Measurements from ENCODE around the gene FAM3A. TPM values are rescaled to one million over a fixed set of nuclear protein-coding genes. Genes with fewer than 3 reads are reported as not detected.

FAM3A gene
- total RNA-seq, 2 donors from 2014 or later = 23.6 to 24.3 TPM

DNA sequence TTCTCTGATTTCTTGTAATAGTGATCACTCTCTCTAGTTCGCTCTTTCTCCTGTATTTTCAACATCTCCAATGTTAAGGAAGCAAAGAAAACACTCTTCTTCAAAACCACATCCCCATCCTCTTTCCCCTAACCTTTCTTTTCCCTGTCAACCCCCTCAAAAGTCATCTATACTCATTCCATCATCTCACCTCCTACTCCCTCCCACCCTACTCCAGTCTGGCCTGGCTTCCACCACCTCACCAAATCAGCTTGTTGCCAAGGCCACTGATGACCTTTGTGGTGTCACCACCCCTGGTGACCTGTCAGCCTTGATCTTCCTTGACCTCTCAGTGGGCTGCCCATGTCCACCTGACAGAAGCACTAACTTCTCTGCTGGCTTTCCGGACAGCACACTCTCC lies 2.3 kb downstream of the FAM3A start:
- H3K27ac ChIP-seq (ENCODE audit: low read depth, low read length) = no peak overlapping the region
- Mint-ChIP-seq H3K9me3 (peaks cover 64% of the 10 kb centered on the region), H3K4me3 (no peak overlapping the region), H3K4me1 (peaks cover 11% of the 10 kb centered on the region), H3K27ac (no peak overlapping the region), H3K36me3 (ENCODE audit: low read depth) (peaks cover 26% of the 10 kb centered on the region), H3K27me3 (ENCODE audit: insufficient read depth) (no peaks in the 10 kb centered on the region)
- DNase-seq = no peak
- WGBS, 2 experiments (ENCODE audit: insufficient coverage in 1 of 2, insufficient read length in 1 of 2) = 98 to 100% methylated on average over 1 to 2 of the region's 2 CpGs
- no peaks in the 10 kb centered on the region for H3K4me1 ChIP-seq (ENCODE audit: control insufficient read depth, insufficient read depth, low read length)
- no peak overlapping the region for H3K4me3 ChIP-seq (ENCODE audit: low read length)
- no peak for TF ChIP-seq CTCF (conservative IDR thresholded peaks at IDR 0.05)
- no peak overlapping the region for H3K9ac ChIP-seq (ENCODE audit: extremely low read depth, low read length, poor library complexity, severe bottlenecking)
- H3K27me3 ChIP-seq (ENCODE audit: control insufficient read depth, insufficient read depth, low read length, poor library complexity, severe bottlenecking) = no peaks in the 10 kb centered on the region
- H3K9me3 ChIP-seq (ENCODE audit: control insufficient read depth, low read length) = peaks cover 3% of the 10 kb centered on the region
- H3K36me3 ChIP-seq (ENCODE audit: control insufficient read depth, insufficient read depth, low read length) = peaks cover 8% of the 10 kb centered on the region

DNA sequence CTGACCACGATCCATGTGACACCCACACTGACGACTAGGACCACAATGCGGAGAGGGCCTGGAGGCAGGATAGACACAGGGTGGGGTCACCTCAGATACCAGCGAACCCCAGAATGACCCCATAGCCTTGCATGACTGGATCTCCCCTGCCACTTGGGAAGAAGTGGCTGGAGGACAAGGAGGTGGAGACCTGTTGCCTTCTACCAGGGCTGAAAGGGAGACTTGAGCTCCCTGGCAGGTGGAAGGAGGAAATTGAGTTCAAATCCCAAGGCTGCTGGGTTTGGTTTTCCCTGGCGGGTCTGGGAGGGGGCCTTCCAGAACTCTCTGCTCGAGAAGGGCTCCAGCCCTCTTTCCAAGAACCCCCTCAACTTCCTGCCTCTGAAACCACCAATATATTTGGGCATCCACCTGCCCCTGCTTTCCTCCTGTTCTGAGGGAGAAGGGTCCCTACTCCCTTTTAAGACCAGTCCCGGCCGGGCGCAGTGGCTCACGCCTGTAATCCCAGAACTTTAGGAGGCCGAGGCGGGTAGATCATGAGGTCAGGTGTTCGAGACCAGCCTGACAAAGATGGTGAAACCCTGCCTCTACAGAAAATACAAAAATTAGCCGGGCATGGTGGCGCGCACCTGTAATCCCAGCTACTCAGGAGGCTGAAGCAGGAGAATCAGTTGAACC lies 3.0 kb downstream of the FAM3A start:
- H3K4me1 Mint-ChIP-seq = peaks cover 8% of the 10 kb centered on the region
- no peaks in the 10 kb centered on the region for H3K27me3 Mint-ChIP-seq (ENCODE audit: insufficient read depth)
- Histone ChIP-seq H3K27ac (ENCODE audit: low read depth, low read length) (no peak overlapping the region), H3K9me3 (ENCODE audit: control insufficient read depth, low read length) (peaks cover 3% of the 10 kb centered on the region), H3K9ac (ENCODE audit: extremely low read depth, low read length, poor library complexity, severe bottlenecking) (no peak overlapping the region), H3K27me3 (ENCODE audit: control insufficient read depth, insufficient read depth, low read length, poor library complexity, severe bottlenecking) (no peaks in the 10 kb centered on the region), H3K36me3 (ENCODE audit: control insufficient read depth, insufficient read depth, low read length) (peaks cover 8% of the 10 kb centered on the region), H3K4me3 (ENCODE audit: low read length) (no peak overlapping the region), H3K4me1 (ENCODE audit: control insufficient read depth, insufficient read depth, low read length) (no peaks in the 10 kb centered on the region)
- no peak overlapping the region for H3K4me3 Mint-ChIP-seq
- TF ChIP-seq CTCF (conservative IDR thresholded peaks at IDR 0.05) = no peak
- H3K9me3 Mint-ChIP-seq = peaks cover 66% of the 10 kb centered on the region
- peaks cover 28% of the 10 kb centered on the region for H3K36me3 Mint-ChIP-seq (ENCODE audit: low read depth)
- no peak for DNase-seq
- no peak overlapping the region for H3K27ac Mint-ChIP-seq
- 92% methylated on average over 10 to 16 of the region's 16 CpGs for WGBS, 2 experiments (ENCODE audit: insufficient coverage in 1 of 2, insufficient read length in 1 of 2)

DNA sequence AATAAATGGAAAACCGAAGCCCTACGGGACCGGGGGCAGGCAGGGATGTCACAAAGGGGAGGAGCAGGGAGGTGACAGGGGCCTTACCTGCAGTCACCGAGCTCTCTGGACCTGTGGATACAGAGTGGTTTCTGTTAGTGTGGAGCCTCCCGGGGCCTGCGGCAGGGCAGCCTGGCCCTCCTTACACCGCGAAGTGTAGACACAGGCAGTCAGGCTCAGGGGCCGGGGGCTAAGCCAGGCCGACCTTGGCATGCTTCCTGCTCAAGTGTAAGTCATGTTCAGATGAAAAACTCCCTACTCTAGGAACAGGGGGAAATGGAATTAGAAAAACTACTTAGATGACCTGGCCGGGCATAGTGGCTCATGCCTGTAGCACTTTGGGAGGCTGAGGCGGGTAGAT lies 4.3 kb downstream of the FAM3A start:
- H3K4me1 Mint-ChIP-seq = peaks cover 5% of the 10 kb centered on the region
- H3K9me3 ChIP-seq (ENCODE audit: control insufficient read depth, low read length) = peaks cover 3% of the 10 kb centered on the region
- peaks cover 60% of the 10 kb centered on the region for H3K9me3 Mint-ChIP-seq
- H3K27me3 Mint-ChIP-seq (ENCODE audit: insufficient read depth) = no peaks in the 10 kb centered on the region
- H3K27me3 ChIP-seq (ENCODE audit: control insufficient read depth, insufficient read depth, low read length, poor library complexity, severe bottlenecking) = no peaks in the 10 kb centered on the region
- no peak for TF ChIP-seq CTCF (conservative IDR thresholded peaks at IDR 0.05)
- peaks cover 8% of the 10 kb centered on the region for H3K36me3 ChIP-seq (ENCODE audit: control insufficient read depth, insufficient read depth, low read length)
- H3K27ac ChIP-seq (ENCODE audit: low read depth, low read length) = no peak overlapping the region
- no peak overlapping the region for H3K4me3 ChIP-seq (ENCODE audit: low read length)
- no peak for DNase-seq
- WGBS, 2 experiments (ENCODE audit: insufficient coverage in 1 of 2, insufficient read length in 1 of 2) = 93% methylated on average over 12 of the region's 12 CpGs; no CpG with 5 or more reads in 1 of the 2 experiments
- H3K36me3 Mint-ChIP-seq (ENCODE audit: low read depth) = peaks cover 32% of the 10 kb centered on the region
- no peak overlapping the region for H3K4me3 Mint-ChIP-seq
- no peaks in the 10 kb centered on the region for H3K4me1 ChIP-seq (ENCODE audit: control insufficient read depth, insufficient read depth, low read length)
- no peak overlapping the region for H3K27ac Mint-ChIP-seq
- no peak overlapping the region for H3K9ac ChIP-seq (ENCODE audit: extremely low read depth, low read length, poor library complexity, severe bottlenecking)
